AG09319 (cell line): ENCODE data around the gene STAB2.
"Not testable (repeated sequence)": the region's sequence is repeated elsewhere in the genome, so short reads cannot be mapped to it uniquely, and the experiment has no call there.

Source experiments
- DNase-seq: peaks from one replicate; pipeline ENCODE4 v3.0.0-alpha.2; 2010; ENCODE audit warnings: low read depth; ENCODE audit errors: extremely low read depth
- TF ChIP-seq, protein P1 (sequence below): IDR thresholded peaks from 2 replicates; pipeline ENCODE4 v1.5.1; 2011; ENCODE audit warnings: low read depth, mild to moderate bottlenecking, inconsistent platforms, low read length, moderate library complexity

The STAB2 gene

DNA sequence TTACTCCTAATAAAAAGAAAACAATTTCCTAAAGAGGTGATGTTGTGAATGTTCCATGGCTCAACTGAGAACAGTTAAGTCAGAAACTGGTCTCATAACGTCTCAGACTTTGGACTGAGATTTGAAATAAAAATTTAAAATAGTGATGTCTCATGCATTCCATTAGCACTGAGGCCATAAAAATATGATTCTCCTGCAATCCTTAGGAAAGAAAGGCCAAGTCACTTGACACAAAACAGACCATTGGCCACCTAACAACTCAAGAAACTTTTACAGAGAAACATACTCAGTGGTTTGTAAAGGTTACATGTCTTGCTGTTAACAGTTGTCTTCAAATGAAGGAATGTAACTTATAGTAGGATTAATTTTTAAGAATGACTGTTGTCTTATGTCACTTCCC is 58.1 kb downstream of the STAB2 start:
- DNase-seq = no peak

DNA sequence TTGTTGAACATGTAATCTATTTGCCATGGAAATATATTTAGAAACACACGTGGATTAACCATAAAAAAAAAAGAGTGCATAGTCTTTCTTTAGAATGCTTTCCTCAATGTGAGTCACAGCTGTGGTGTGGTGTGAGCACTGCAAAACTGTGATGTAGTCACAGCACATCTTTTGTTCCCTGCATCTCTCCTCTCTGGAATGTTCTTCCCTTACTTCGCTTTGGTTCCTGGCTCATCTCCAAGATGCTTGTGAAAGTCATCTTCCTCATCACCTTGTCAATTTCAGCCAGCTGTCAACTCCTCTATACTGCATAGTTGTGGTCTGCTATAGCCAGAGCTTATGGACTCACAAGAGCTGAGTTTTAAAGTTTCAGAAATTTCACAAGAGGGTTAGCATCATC is 60.2 kb downstream of the STAB2 start:
- no peak for DNase-seq
- TF ChIP-seq, protein P1, sequence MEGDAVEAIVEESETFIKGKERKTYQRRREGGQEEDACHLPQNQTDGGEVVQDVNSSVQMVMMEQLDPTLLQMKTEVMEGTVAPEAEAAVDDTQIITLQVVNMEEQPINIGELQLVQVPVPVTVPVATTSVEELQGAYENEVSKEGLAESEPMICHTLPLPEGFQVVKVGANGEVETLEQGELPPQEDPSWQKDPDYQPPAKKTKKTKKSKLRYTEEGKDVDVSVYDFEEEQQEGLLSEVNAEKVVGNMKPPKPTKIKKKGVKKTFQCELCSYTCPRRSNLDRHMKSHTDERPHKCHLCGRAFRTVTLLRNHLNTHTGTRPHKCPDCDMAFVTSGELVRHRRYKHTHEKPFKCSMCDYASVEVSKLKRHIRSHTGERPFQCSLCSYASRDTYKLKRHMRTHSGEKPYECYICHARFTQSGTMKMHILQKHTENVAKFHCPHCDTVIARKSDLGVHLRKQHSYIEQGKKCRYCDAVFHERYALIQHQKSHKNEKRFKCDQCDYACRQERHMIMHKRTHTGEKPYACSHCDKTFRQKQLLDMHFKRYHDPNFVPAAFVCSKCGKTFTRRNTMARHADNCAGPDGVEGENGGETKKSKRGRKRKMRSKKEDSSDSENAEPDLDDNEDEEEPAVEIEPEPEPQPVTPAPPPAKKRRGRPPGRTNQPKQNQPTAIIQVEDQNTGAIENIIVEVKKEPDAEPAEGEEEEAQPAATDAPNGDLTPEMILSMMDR = no peak

More for the DNA sequence above, 58.1 kb downstream of the STAB2 start:
- TF ChIP-seq, protein P1 = no peak

DNA sequence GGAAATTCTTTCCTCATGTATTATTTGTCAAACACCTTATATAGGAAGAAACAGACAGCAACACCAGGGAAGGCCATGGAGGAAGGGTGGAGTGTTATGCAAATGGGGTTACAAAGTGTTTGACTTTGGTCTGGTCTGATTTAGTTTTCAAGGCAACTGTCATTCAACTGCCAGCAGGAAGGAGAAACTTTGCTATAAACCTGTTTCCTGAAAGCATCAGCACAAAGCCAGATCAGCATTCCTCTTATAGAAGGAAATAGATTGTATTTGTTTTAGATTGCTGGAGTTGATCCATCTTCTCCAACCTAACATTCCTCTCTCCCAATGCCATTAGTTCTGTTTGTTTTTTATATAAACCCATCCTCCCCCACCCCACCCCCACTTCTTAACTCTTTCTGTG is 65.7 kb downstream of the STAB2 start:
- DNase-seq = no peak
- TF ChIP-seq, protein P1 = no peak

DNA sequence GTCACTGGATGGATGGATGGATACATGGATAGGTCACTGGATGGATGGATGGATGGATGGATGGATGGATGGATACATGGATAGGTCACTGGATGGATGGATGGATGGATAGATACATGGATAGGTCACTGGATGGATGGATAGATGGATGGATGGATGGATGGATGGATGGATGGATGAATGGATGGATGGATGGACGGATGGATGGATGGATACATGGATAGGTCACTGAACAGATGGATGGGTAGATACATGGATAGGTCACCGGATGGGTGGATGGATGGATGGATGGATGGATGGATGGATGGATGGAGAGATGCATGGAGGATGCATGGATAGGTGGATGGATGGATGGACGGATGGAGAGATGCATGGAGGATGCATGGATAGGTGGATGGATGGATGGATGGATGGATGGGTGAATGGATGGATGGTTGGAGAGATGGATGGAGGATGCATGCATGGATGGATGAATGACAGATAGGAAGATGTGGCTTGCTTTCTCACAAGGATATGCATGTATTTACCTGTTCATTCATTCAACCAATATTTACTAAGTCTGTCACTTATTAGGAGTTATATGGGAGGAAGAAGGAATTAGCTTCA is 66.6 kb downstream of the STAB2 start:
- not testable (repeated sequence) for DNase-seq

DNA sequence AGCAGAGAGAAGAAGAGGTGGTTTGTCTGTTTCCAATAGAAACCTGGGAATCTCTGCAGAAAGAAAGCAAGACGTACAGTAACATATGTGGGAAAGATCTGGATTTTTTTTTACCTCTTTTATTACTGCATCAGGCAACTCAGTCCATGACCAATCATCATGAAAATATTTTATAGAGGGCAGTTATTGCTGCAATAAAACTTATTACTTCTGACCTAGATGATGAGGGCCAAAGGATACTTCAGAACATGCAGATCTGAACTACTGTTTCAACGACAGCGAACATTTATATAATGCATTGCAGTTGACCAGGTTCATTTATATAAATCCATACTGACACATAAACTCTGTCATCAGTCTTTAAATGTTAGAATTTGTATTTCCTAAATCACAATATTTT is 67.7 kb downstream of the STAB2 start:
- no peak for DNase-seq
- TF ChIP-seq, protein P1 = no peak

DNA sequence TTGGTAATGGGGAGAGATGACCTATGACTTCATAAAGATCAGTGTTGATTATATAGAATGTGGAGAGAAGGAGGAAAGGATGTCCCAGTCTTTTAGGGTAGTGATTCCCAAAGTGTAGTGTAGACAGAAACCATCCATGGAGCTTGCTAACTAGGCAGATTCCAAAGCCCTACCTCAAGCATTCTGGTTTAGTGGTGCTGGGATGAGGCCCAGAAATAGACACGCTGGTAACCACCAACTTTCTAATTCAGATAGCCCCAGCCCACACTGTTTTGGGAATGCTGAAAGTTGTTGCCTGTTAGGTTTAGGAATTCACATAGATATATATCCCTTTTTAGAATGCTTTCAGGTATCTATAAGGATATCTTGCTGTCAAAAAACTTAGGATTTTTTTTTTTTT is 69.2 kb downstream of the STAB2 start:
- no peak for DNase-seq
- TF ChIP-seq, protein P1 = no peak

DNA sequence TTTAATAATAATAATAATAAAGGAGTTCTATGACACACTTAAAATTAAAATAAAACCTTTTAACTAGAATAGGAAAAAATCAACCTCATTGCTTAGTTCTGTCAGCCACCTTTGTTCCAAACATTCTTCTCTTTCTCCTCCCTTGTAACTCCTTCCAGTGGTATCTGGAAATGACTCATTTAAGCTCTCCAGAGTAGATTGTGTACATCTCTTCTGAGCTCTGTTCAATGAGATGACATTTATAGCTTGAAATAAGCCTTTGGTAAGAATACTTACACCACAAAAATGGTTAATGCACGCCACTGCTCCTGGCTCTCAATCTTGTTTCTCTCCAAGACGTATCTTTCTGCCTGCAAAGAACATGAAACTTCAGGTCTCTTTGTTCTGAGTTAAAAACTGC is 70.3 kb downstream of the STAB2 start:
- DNase-seq = no peak
- TF ChIP-seq, protein P1 = no peak

DNA sequence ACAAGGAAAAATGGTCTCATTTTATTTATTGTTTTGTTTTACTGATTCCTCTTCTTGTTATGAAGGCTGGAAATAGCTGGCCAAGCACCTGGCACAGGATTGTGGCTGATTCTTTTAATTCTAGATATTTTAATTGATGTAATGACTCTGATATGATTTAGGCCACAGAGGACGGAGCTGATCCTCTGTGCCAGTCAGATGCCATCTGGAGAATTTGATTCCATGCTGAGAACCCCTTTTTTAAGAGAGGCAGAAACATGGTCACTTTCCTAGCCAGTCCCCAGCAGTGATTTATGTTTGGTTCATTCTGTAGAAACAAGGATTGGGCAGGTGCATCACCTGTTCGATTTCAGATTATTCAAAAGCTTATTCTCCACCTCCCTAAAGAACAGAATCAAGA is 77.6 kb downstream of the STAB2 start:
- TF ChIP-seq, protein P1 = no peak
- DNase-seq = no peak
